DND-41 (cell line): ENCODE data around the gene FOXJ3.

Source experiments
- EZH2 ChIP-seq: IDR thresholded peaks from 3 replicates; pipeline ENCODE4 v1.6.1; 2012; ENCODE audit warnings: borderline replicate concordance, low read depth, mild to moderate bottlenecking, moderate library complexity, low read length, inconsistent platforms; ENCODE audit not compliant: severe bottlenecking
- TF ChIP-seq, protein P1 (sequence below): IDR thresholded peaks from 2 replicates; pipeline ENCODE4 v1.5.1; 2012; ENCODE audit warnings: borderline replicate concordance, low read length, moderate library complexity, mild to moderate bottlenecking; ENCODE audit not compliant: poor library complexity, severe bottlenecking; ENCODE audit errors: extremely low read depth

- TF ChIP-seq, protein P1, sequence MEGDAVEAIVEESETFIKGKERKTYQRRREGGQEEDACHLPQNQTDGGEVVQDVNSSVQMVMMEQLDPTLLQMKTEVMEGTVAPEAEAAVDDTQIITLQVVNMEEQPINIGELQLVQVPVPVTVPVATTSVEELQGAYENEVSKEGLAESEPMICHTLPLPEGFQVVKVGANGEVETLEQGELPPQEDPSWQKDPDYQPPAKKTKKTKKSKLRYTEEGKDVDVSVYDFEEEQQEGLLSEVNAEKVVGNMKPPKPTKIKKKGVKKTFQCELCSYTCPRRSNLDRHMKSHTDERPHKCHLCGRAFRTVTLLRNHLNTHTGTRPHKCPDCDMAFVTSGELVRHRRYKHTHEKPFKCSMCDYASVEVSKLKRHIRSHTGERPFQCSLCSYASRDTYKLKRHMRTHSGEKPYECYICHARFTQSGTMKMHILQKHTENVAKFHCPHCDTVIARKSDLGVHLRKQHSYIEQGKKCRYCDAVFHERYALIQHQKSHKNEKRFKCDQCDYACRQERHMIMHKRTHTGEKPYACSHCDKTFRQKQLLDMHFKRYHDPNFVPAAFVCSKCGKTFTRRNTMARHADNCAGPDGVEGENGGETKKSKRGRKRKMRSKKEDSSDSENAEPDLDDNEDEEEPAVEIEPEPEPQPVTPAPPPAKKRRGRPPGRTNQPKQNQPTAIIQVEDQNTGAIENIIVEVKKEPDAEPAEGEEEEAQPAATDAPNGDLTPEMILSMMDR, result no peak
- TF ChIP-seq EZH2, result no peak
Measured at GRCh38 chr1:42179275-42179674, 155.8 kb downstream of the FOXJ3 start.
